Loucy (cell line): Measurements from ENCODE around the gene DNAJB6.

Experiments used
- EZH2phosphoT487 ChIP-seq: fragments of 200-600 bp; IDR thresholded peaks from 2 replicates; pipeline ENCODE4 v1.6.1; 2018; ENCODE audit warnings: antibody characterized with exemption, mild to moderate bottlenecking, moderate library complexity, borderline replicate concordance
- TF ChIP-seq, protein P1 (sequence below): fragments of 200-600 bp; sonication (generic); conservative IDR thresholded peaks from 2 replicates; pipeline ENCODE4 v1.5.1; 2014; ENCODE audit warnings: mild to moderate bottlenecking, antibody characterized with exemption, low read length

DNA sequence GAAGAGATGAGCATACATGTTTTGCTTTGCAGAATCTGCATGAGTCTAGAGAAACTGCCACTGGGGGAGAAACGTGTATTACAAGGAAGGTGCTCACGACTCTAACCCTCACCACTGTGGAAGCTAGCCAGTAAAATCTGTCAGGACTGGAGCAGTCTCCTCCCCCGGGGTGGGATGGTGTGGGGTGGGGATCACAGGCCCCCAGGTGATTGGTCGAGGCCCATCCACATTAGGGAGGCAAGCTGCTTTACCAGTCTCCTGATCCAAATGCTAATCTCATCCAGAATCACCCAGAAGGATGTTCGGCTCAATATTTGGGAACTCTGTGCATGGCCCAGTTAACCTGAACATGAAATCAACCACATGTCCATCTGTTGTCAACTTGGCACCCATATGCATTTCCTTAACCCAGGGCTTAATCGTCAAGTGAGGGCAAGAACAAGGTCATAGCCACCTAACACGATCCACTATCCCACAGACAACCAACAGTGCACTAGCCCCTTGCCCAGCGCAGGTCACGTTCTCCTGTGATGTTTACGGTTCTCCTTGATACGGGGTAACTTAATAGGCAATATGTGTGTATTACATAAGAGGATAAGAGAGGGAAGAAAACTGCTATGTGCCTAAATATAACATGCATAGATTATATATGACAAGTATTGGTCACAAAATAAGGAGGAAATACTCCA is 40.8 kb downstream of the DNAJB6 start:
- TF ChIP-seq, protein P1, sequence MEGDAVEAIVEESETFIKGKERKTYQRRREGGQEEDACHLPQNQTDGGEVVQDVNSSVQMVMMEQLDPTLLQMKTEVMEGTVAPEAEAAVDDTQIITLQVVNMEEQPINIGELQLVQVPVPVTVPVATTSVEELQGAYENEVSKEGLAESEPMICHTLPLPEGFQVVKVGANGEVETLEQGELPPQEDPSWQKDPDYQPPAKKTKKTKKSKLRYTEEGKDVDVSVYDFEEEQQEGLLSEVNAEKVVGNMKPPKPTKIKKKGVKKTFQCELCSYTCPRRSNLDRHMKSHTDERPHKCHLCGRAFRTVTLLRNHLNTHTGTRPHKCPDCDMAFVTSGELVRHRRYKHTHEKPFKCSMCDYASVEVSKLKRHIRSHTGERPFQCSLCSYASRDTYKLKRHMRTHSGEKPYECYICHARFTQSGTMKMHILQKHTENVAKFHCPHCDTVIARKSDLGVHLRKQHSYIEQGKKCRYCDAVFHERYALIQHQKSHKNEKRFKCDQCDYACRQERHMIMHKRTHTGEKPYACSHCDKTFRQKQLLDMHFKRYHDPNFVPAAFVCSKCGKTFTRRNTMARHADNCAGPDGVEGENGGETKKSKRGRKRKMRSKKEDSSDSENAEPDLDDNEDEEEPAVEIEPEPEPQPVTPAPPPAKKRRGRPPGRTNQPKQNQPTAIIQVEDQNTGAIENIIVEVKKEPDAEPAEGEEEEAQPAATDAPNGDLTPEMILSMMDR, result no peak
- TF ChIP-seq EZH2phosphoT487, result no peak
